ENCODE data around the gene AFF1. TPM values are rescaled to one million over a fixed set of nuclear protein-coding genes. Genes with fewer than 3 reads are reported as not detected.

The AFF1 gene
- total and polyA plus RNA-seq, 4 donors: 4.8 to 107 (median 57.3) TPM

- intact Hi-C loops (cut with DNase I): loop anchor here in 1 of 2 donors (5.0 kb wide), 1 partner anchor 51 kb away; no protein-coding TSS in a partner anchor
- H3K36me3 ChIP-seq (ENCODE audit: control insufficient read depth in 1 of 2, insufficient read depth in 2 of 2, low read length in 1 of 2): no peaks in the 10 kb centered on the region
- H3K27ac ChIP-seq (ENCODE audit: low read depth in 1 of 2, low read length in 2 of 2): peak overlapping the region; percentile 4 to 28
- H3K9me3 ChIP-seq (ENCODE audit: control insufficient read depth, low read length): no peaks in the 10 kb centered on the region
- DNase-seq (no peak), ATAC-seq (ENCODE audit: low FRiP score) (no peak)
- no peaks in the 10 kb centered on the region for H3K27me3 ChIP-seq (ENCODE audit: control insufficient read depth in 1 of 2, insufficient read depth in 2 of 2, low read length in 1 of 2)
- WGBS, 2 donors: 84 to 85% methylated on average over 7 of the region's 7 CpGs
- H3K4me3 ChIP-seq (ENCODE audit: low read length in 2 of 2): no peak overlapping the region
- H3K4me1 ChIP-seq (ENCODE audit: control insufficient read depth in 1 of 2, insufficient read depth in 2 of 2, low read length in 2 of 2): peaks cover 8 to 19% of the 10 kb centered on the region in 2 donors
These were observed 123.7 kb downstream of the AFF1 start for GRCh38 chr4:87058356-87059073.

GRCh38 chr4:87060957-87061356, 126.1 kb downstream of the AFF1 start:
- Histone ChIP-seq H3K27me3 (ENCODE audit: control insufficient read depth in 1 of 2, insufficient read depth in 2 of 2, low read length in 1 of 2) (no peaks in the 10 kb centered on the region), H3K4me1 (ENCODE audit: control insufficient read depth in 1 of 2, insufficient read depth in 2 of 2, low read length in 2 of 2) (peaks cover 6 to 10% of the 10 kb centered on the region in 2 donors), H3K9me3 (ENCODE audit: control insufficient read depth, low read length) (no peaks in the 10 kb centered on the region), H3K27ac (ENCODE audit: low read depth in 1 of 2, low read length in 2 of 2) (peak overlapping the region in 1 of 2 donors; percentile 45), H3K36me3 (ENCODE audit: control insufficient read depth in 1 of 2, insufficient read depth in 2 of 2, low read length in 1 of 2) (no peaks in the 10 kb centered on the region), H3K4me3 (ENCODE audit: low read length in 2 of 2) (no peak overlapping the region)
- ATAC-seq (ENCODE audit: low FRiP score) (no peak), DNase-seq (no peak)
- intact Hi-C loops (cut with DNase I): no loop called here
- 79 to 81% methylated on average over 5 of the region's 5 CpGs for WGBS, 2 donors

GRCh38 chr4:87065021-87065420, 130.2 kb downstream of the AFF1 start:
- Histone ChIP-seq H3K27me3 (ENCODE audit: control insufficient read depth in 1 of 2, insufficient read depth in 2 of 2, low read length in 1 of 2) (no peaks in the 10 kb centered on the region), H3K4me3 (ENCODE audit: low read length in 2 of 2) (no peak overlapping the region), H3K4me1 (ENCODE audit: control insufficient read depth in 1 of 2, insufficient read depth in 2 of 2, low read length in 2 of 2) (no peaks in the 10 kb centered on the region), H3K9me3 (ENCODE audit: control insufficient read depth, low read length) (no peaks in the 10 kb centered on the region), H3K27ac (ENCODE audit: low read depth in 1 of 2, low read length in 2 of 2) (no peak overlapping the region), H3K36me3 (ENCODE audit: control insufficient read depth in 1 of 2, insufficient read depth in 2 of 2, low read length in 1 of 2) (no peaks in the 10 kb centered on the region)
- no peak for DNase-seq
- 78 to 82% methylated on average over 6 of the region's 6 CpGs for WGBS, 2 donors
- intact Hi-C loops (cut with DNase I): no loop called here
- ATAC-seq (ENCODE audit: low FRiP score): no peak

- Histone ChIP-seq H3K36me3 (ENCODE audit: control insufficient read depth in 1 of 2, insufficient read depth in 2 of 2, low read length in 1 of 2) (no peaks in the 10 kb centered on the region), H3K27me3 (ENCODE audit: control insufficient read depth in 1 of 2, insufficient read depth in 2 of 2, low read length in 1 of 2) (no peaks in the 10 kb centered on the region), H3K4me1 (ENCODE audit: control insufficient read depth in 1 of 2, insufficient read depth in 2 of 2, low read length in 2 of 2) (no peaks in the 10 kb centered on the region), H3K9me3 (ENCODE audit: control insufficient read depth, low read length) (no peaks in the 10 kb centered on the region), H3K27ac (ENCODE audit: low read depth in 1 of 2, low read length in 2 of 2) (no peak overlapping the region), H3K4me3 (ENCODE audit: low read length in 2 of 2) (no peak overlapping the region)
- WGBS, 2 donors: 96 to 99% methylated on average over 4 of the region's 4 CpGs
- ATAC-seq (ENCODE audit: low FRiP score): no peak
- intact Hi-C loops (cut with DNase I): no loop called here
- no peak for DNase-seq
These were observed 131.8 kb downstream of the AFF1 start for GRCh38 chr4:87066403-87067123.

- no peak overlapping the region for H3K27ac ChIP-seq (ENCODE audit: low read depth in 1 of 2, low read length in 2 of 2)
- DNase-seq: no peak
- H3K27me3 ChIP-seq (ENCODE audit: control insufficient read depth in 1 of 2, insufficient read depth in 2 of 2, low read length in 1 of 2): no peaks in the 10 kb centered on the region
- H3K4me1 ChIP-seq (ENCODE audit: control insufficient read depth in 1 of 2, insufficient read depth in 2 of 2, low read length in 2 of 2): no peaks in the 10 kb centered on the region
- H3K4me3 ChIP-seq (ENCODE audit: low read length in 2 of 2): no peak overlapping the region
- intact Hi-C loops (cut with DNase I): no loop called here
- WGBS, 2 donors: 74 to 86% methylated on average over 2 of the region's 2 CpGs
- no peaks in the 10 kb centered on the region for H3K9me3 ChIP-seq (ENCODE audit: control insufficient read depth, low read length)
- no peak for ATAC-seq (ENCODE audit: low FRiP score)
- no peaks in the 10 kb centered on the region for H3K36me3 ChIP-seq (ENCODE audit: control insufficient read depth in 1 of 2, insufficient read depth in 2 of 2, low read length in 1 of 2)
These were observed 132.5 kb downstream of the AFF1 start for GRCh38 chr4:87067124-87067885.

- H3K4me1 ChIP-seq (ENCODE audit: control insufficient read depth in 1 of 2, insufficient read depth in 2 of 2, low read length in 2 of 2): peaks cover 0 to 3% of the 10 kb centered on the region in 2 donors
- no peak overlapping the region for H3K27ac ChIP-seq (ENCODE audit: low read depth in 1 of 2, low read length in 2 of 2)
These were observed 133.8 kb downstream of the AFF1 start for GRCh38 chr4:87068583-87069021.

GRCh38 chr4:87069037-87069742, 134.4 kb downstream of the AFF1 start:
- intact Hi-C loops (cut with DNase I): no loop called here
- Histone ChIP-seq H3K27me3 (ENCODE audit: control insufficient read depth in 1 of 2, insufficient read depth in 2 of 2, low read length in 1 of 2) (no peaks in the 10 kb centered on the region), H3K9me3 (ENCODE audit: control insufficient read depth, low read length) (no peaks in the 10 kb centered on the region), H3K4me3 (ENCODE audit: low read length in 2 of 2) (no peak overlapping the region), H3K36me3 (ENCODE audit: control insufficient read depth in 1 of 2, insufficient read depth in 2 of 2, low read length in 1 of 2) (no peaks in the 10 kb centered on the region), H3K27ac (ENCODE audit: low read depth in 1 of 2, low read length in 2 of 2) (no peak overlapping the region), H3K4me1 (ENCODE audit: control insufficient read depth in 1 of 2, insufficient read depth in 2 of 2, low read length in 2 of 2) (peaks cover 0 to 3% of the 10 kb centered on the region in 2 donors)
- DNase-seq: no peak
- ATAC-seq (ENCODE audit: low FRiP score): no peak
- WGBS, 2 donors: 85 to 86% methylated on average over 3 of the region's 3 CpGs

More at GRCh38 chr4:87068583-87069021, 133.8 kb downstream of the AFF1 start:
- Histone ChIP-seq H3K4me3 (ENCODE audit: low read length in 2 of 2) (no peak overlapping the region), H3K36me3 (ENCODE audit: control insufficient read depth in 1 of 2, insufficient read depth in 2 of 2, low read length in 1 of 2) (no peaks in the 10 kb centered on the region), H3K9me3 (ENCODE audit: control insufficient read depth, low read length) (no peaks in the 10 kb centered on the region), H3K27me3 (ENCODE audit: control insufficient read depth in 1 of 2, insufficient read depth in 2 of 2, low read length in 1 of 2) (no peaks in the 10 kb centered on the region)
- 26 to 33% methylated on average over 7 of the region's 7 CpGs for WGBS, 2 donors
- DNase-seq: no peak
- intact Hi-C loops (cut with DNase I): no loop called here
- ATAC-seq (ENCODE audit: low FRiP score): no peak

- H3K36me3 ChIP-seq (ENCODE audit: control insufficient read depth in 1 of 2, insufficient read depth in 2 of 2, low read length in 1 of 2): no peaks in the 10 kb centered on the region
- DNase-seq (no peak), ATAC-seq (ENCODE audit: low FRiP score) (no peak)
- H3K9me3 ChIP-seq (ENCODE audit: control insufficient read depth, low read length): no peaks in the 10 kb centered on the region
- H3K4me3 ChIP-seq (ENCODE audit: low read length in 2 of 2): no peak overlapping the region
- intact Hi-C loops (cut with DNase I): no loop called here
- H3K27ac ChIP-seq (ENCODE audit: low read depth in 1 of 2, low read length in 2 of 2): no peak overlapping the region
- 73 to 76% methylated on average over 3 of the region's 3 CpGs for WGBS, 2 donors
- peaks cover 2 to 3% of the 10 kb centered on the region in 2 donors for H3K4me1 ChIP-seq (ENCODE audit: control insufficient read depth in 1 of 2, insufficient read depth in 2 of 2, low read length in 2 of 2)
- H3K27me3 ChIP-seq (ENCODE audit: control insufficient read depth in 1 of 2, insufficient read depth in 2 of 2, low read length in 1 of 2): no peaks in the 10 kb centered on the region
These were observed 136.6 kb downstream of the AFF1 start for GRCh38 chr4:87071401-87071800.
